Fibroblast of skin of back (primary cell): ENCODE measurements around the gene TUBA1A.
A peak's percentile ranks its signal among the peaks of the same experiment; 100 is the strongest.
"Not testable (repeated sequence)": the region's sequence is repeated elsewhere in the genome, so short reads cannot be mapped to it uniquely, and the experiment has no call there.

Experiments
- DNase-seq: peaks from one replicate; pipeline ENCODE4 v3.0.0-alpha.2; 2013

Gene TUBA1A

DNA sequence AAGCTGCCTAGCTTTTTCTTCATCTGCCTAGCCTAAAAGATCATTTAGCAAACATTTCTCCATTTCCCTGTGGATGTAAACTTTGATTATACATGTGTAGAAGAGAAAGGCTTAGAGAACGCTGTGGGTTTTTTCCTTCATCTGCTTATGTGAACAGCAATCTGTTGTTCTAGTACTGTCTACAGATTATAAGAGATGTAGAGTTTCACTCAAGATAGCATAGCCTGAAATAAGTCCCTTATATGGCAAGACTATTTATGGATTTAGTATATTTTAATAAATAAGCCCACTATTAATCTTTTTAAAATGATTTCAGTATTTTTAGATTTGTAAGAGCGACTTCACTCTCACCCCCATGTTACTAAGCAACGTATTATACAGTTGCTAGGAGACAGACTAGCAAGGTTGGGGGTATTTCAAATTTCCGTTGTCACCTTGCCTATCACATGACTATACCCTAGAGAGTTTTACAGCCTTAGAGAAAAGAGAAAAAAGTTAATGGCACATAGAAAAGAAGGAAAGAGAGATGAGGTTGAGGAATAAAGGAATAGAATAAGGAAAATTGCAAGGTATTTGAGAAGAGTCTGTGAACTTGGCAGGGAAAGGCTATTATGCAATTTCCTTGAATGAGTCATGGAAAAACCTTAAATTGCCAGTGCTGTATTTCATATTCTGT is 12.2 kb upstream of the TUBA1A start:
- peak; percentile 77 for DNase-seq

DNA sequence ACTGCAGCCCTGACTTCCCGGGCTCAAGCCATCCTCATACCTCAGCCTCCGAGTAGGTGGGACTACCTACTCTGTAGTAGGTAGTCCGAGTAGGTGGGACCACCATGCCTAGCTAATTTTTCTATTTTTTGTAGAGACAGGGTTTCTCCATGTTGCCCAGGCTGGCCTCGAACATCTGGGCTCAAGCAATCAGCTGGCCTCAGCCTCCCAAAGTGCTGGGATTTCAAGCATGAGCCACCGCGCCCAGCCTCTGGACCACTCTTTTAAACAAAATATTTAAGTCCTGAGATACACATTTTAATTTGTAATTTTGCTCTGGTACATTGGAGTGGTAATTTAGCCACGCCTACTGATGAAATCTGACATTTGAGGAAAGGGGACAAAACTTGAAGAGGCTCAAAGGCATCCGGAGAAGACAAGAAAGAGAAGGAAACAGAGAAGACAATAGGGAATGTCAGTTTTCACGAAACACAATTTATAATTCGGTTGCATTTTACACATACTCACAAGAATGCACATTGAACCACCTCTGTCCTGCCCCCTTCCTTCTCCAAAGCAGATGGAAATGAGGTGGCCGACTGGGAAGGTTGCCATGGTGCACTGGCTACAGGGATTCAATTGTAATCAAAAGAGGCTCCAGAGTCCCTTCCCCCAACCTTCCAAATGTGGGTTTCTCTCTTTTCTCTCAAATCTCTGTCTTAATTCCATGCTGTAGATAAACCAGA is 9.7 kb upstream of the TUBA1A start:
- DNase-seq, result peak; percentile 73

DNA sequence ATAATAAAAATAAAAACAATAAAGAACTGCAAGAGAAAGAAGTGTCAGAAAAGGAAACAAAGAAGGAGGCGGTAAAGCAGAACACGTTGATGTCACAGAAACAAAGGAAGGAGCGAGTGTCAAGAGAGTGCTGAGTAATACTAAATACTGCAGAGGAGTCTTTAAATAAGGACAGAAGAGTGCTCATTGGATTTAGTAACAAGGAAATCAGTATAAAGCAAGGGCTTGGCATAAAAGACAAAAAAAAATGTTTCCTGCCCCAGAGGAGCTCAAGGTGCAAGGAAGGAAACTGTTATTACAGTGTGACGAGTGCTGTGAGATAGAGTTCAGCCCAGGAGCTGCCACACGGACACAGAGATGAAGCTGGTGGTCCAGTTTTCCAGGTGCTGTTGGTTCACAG is 8.4 kb upstream of the TUBA1A start:
- no peak for DNase-seq

DNA sequence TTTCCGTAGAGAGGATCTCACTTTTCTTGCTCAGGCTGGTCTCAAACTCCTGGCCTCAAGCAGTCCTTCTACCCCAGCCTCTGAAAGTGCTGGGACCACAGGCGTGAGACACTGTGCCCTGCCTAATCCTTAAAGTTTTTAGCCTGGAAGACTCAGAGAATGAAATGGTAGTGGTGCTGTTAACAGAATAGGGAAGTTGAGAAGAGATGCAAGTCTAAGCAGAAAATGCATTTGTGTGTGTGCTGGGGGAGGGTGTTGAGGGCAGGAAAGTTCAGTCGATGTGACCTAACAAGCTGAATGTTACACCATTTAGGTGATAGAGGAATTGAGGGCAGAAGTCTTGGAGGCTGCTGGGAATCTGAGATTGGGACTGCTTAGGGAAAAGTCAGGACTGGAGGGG is 6.9 kb upstream of the TUBA1A start:
- no peak for DNase-seq

DNA sequence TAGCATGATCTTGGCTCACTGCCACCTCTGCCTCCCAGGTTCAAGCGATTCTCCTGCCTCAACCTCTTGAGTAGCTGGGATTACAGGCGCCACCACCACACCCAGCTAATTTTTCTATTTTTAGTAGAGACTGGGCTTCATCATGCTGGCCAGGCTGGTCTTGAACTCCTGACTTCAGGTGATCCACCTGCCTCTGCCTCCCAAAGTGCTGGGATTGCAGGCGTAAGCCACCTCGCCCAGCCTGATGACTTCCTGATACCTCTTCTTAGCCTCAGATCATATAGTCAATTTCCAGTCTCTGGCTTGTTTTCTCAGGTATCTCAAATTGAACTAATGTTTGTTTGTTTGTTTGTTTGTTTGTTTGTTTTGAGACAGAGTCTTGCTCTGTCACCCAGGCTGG is 4.9 kb upstream of the TUBA1A start:
- not testable (repeated sequence) for DNase-seq

DNA sequence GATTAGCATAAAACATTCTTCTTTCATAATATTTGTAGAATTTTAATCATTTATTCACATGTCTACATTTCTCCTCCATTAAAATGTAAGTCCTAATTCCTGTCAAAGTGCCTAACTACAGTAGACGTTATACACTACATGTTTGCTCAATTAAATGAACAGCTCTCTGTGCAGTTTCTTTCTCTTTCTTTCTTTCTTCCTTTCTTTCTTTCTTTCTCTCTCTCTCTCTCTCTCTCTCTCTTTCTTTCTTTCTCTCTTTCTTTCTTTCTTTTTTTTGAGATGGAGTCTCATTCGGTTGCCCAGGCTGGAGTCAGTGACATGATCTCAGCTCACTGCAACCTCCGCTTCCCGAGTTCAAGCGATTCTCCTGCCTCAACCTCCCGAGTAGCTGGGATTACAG is 2.6 kb upstream of the TUBA1A start:
- DNase-seq, result not testable (repeated sequence)

DNA sequence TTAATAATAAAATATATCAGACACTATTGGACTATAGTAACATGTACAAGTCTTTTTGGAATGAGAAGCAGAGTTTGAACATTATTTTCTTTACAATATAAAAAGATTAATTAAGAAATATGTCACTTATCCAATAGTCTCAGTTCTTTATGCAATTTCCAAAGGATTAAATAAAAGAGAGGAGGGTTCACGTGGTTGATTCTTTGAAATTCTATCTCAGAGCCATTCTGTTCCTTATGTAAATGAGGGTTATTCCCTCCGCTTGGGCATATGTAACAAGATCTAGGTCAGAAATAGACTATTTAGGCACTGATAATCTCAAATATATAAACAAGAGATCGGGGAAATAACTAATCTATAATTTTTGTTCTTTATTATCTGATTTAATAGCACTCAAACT is 2.1 kb upstream of the TUBA1A start:
- no peak for DNase-seq

DNA sequence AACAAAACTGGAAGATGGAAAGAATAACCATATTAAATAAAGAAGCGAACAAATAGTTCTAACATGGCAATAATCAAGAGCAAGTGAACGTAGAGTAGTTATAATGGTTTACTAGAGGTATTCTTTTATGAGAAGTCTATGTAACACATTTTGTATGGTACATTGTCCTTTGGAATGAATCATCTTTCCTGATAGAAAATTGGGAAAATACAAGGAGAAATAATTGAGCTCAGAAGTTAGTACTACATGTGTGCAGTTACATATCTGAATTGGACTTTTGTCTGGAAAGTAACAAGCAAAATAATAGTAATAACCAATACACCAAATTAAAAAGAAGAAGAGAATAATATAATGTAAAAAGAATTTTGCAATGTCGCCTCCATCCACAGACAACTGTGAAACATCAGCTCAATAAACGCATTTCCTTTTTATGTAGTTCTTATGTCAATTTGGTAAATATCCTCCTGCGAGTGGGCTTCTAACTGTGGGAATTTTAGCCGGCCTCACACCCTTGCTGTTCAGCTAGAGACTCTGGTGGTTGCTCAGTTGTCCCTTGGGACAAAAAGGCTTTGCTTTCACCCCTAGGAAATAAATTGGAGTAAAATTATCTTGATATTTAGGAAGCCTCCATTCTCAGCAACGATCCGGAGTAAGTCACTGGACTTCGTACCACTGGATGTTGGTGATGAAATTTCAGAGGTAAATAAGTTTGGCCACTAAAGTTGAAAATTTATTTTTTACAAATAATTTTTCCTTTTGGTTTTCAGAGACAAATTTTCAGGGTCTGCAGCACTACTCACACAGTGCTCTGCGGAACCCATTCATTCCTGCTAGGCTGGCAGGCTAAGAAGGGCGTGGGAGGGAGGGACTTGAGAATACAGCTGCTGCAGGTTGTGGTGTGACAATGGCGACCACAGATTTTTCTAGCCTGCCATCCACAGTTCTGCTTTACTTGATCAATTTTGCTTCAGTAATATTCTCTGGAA is 1.1 kb upstream of the TUBA1A start:
- peak; percentile 22 for DNase-seq

DNA sequence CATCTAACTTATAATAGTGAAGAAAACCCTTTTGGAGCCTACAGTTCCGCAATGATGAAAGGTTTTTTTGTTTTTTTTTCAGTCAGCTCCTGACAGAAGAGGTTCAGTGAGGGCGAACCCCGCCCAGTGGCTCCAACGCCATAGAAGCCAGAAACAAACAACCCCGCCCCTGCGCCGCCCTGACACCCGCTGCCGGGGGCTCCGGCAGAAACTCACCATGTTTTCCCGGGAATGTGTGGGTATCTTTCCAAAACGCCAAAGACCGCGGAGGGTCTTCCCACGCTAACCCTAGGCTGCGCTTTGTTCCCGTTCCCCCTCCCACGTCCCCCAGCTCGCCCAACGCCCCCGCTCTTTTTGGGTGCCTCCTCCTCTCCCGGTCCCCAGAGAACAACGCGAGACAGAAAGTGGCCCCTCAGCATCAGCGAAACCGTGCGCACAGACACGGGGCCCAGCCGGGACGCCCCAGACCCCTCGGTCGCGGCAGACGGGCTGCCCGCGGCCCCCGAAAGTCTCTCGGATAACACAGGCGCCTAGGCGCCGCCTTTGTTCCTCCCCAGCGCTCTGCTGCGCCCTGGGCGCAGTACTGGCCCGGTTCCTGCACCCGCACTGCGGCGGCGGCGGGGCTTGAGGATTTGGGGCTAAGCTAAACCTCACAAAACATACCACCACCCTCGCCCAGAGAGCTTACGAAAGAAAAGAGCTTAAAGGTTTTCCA is 522 bp downstream of the TUBA1A start:
- DNase-seq, result peak; percentile 74

DNA sequence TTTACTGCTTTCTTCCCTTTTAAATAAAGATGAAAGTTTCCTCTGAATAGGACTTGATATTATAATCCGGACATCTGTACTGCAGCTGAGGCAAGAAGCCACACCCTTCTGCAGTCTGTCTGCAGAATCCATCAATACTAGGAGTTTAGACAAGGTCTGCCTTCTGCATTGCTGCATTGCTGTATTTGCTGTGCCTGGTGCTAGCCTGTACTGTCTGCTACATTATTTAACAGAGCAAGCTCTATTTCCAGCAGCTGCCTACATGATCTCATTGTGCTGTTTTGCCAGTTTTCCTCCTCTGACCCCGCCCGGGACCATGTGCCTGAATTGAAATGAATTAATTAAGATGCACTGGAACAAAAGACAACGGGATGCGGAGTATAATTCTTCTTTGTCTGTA is 1.7 kb downstream of the TUBA1A start:
- DNase-seq, result peak; percentile 49

DNA sequence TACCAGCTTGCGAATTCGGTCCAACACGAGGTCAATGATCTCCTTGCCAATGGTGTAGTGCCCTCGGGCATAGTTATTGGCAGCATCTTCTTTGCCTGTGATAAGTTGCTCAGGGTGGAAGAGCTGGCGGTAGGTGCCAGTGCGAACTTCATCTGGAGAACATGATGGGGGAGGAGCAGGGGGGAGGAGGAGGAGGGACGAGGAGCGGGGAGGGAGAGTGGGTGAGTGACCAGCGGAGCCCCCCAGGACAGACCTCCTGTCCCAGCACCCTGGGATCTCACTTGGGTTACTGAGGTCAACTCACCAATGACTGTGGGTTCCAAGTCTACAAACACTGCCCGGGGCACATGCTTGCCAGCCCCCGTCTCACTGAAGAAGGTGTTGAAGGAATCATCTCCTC is 2.6 kb downstream of the TUBA1A start:
- DNase-seq, result not testable (repeated sequence)

DNA sequence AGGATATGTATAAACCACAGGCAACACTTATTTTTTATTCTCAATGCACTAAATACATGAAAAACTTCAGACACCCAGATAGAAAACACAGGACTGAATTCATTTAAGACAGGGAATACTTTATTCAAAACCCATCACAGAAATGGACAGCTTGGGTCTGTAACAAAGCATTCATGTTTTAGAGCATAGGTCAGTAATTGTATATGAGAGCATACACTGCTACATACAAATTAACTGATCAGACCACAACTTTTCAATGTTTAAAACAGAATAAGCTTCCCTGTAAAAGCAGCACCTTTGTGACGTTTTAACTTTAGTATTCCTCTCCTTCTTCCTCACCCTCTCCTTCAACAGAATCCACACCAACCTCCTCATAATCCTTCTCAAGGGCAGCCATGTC is 4.2 kb downstream of the TUBA1A start:
- not testable (repeated sequence) for DNase-seq

DNA sequence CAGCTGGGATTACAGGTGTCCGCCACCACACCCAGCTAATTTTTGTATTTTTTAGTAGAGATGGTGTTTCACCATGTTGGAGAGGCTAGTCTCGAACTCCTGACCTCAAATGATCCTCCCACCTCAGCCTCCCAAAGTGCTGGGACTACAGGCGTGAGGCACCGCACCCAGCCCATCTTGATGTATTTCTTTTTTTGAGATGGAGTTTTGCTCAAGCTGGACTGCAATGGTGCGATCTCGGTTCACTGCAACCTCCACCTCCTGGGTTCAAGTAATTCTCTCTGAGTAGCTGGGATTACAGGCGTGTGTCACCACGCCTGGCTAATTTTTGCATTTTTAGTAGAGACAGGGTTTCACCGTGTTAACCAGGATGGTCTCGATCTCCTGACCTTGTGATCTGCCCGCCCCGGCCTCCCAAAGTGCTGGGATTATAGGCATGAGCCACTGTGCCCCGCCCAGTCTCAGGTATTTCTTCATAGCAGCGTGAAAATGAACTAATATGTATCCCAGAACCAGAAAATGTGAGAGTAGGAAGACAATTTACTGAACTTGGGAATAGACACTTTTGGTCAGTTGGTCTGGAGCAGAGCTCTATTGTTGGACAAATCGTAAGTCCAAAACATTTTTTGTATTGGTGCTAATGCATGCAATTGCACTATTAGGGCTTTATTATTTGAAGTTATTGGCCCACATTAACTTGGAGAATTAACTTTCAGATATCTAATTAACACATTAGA is 5.5 kb downstream of the TUBA1A start:
- not testable (repeated sequence) for DNase-seq

DNA sequence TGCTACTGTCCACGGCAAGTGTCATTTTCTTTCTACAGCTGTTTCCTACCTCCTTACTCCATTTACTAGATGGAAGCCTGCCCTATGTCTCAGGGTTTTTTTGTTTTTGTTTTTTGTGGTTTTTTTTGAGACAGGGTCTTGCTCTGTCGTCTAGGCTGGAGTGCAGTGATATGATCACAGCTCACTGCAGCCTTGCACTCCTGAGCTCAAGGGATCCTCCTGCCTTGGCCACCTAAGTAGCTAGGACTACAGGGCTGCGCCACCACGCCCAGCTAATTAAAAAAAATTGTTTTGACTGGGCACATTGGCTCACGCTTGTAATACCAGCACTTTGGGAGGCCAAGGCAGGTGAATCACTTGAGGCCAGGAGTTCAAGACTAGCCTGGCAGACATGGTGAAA is 14.7 kb downstream of the TUBA1A start:
- DNase-seq, result no peak

DNA sequence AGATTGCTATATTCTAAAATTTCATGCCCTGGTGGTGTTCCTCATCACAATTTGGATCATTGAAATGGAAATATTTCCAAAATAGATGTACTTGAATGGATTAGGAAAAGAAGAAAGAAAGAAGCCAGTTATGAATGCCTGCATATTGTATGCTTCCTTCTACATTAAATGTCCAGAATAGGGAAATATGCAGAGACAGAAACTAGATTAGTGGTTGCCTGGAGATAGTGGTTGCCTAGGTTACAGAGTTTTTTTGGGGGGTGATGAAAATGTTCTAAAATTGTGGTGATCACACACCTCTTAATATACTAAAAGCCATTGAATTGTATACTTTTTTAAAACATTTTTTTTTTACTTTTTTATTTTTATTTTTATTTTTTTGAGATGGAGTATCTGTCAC is 18.0 kb downstream of the TUBA1A start:
- no peak for DNase-seq

DNA sequence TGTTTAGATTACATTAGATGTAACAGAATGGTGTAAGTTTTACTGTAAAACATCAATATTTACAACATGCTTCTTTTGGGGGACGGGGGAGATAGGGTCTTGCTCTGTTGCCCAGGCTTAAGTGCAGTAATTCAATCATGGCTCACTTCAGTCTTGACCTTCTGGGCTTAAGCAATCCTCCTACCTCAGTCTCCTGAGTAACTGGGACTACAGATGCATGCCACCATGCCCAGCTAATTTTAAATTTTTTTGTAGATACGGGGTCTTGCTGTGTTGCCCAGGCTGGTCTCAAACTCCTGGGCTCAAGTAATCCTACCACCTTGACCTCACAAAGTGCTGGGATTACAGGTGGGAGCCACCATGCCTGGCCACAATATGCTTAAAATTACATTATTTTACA is 23.8 kb downstream of the TUBA1A start:
- DNase-seq, result no peak

DNA sequence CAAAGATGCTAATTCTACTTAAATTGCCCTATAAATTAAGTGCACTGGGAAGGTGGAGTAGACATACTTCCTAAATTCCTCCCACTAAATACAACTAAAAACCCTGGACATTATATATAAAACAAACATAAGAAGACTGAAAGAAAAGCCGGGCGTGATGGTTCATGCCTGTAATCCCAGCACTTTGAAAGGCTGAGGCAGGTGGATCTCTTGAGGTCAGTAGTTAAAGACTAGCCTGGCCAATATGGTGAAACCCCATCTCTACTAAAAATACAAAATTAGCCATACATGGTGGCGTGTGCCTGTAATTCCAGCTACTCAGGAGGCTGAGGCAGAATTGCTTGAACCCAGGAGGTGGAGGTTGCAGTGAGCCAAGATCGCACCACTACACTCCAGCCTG is 27.0 kb downstream of the TUBA1A start:
- DNase-seq, result not testable (repeated sequence)

DNA sequence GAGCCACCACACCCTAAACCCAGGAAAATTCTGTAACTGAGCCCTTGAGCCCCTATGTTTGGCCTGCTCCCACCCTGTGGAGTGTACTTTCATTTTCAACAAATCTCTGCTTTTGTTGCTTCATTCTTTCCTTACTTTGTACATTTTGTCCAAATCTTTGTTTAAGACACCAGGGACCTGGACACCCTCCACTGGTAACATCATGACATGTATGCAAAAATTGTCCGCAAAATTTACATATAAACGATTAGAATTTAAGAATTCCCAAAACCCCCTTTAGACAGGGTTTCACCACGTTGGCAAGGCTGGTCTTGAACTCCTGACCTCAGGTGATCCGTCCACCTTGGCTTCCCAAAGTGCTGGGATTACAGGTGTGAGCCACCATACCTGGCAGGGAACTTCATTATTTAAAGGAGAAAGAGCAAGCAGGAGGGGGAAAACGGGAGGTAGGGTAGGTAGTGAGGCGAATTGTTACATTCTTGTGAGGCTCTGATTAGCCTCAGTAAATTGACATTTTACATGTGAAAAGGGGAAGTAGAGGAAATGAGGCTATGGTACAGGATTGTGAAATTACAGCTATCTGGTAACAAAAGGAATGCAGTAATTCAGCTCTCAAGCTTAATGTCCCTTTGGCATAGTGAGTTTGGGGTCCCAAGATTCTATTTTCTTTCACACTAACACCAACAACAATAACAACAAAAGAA is 27.6 kb downstream of the TUBA1A start:
- no peak for DNase-seq

DNA sequence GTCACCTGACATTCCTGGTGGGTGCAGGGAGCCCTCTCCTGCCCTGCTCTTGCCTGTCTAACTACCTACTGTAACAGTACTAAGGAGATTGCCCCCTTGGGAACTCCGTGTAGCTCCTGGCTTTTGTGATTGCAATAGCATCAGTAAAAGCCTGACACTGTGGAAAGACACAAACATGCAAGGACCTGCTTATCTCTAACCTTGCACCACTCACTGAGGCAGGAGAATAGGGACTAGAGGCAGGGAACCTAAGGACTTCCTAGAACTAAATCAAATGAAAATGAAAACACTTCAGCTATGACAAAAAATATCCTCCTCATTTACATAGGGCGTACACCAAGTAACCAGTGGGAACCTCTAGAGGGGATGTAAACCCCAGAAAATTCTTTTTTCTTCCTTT is 28.5 kb downstream of the TUBA1A start:
- no peak for DNase-seq

DNA sequence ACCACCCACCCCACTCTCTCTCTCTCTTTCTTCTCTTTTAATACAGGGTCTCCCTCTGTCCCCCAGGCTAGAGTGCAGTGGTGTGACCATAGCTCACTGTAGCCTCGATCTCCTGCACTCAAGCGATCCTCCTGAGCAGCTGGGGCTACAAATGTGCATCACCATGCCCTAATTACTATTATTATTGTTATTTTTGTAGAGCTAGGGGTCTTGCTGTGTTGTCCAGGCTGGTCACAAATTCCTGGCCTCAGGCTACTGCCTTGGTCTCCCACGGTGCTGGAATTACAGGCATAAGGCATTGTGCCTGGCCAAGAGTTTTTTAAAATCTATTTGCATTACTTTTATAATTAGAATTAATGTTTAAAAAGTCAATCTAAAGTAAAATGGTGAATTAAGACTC is 34.7 kb downstream of the TUBA1A start:
- no peak for DNase-seq

DNA sequence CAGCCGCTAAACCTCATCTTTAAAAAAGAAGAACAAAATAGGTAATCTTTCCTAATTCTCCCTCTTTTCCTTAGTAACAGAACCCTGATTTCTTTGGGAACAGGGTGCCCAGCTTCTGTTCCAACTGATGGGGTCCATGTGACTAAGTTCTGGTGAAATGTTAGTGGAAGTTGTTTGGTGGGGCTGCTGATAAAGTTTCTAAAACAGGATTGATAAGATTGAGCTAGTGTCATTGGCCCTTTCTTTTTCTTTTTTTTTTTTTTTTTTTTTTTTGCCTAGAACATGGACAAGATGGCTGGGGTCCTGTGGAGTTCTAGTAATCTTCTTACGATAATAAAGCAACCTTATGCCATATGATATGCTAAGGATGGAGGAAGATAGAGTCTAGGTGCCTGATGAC is 41.5 kb downstream of the TUBA1A start:
- no peak for DNase-seq
